ENCODE measurements around the gene TMEM132D. TPM values are rescaled to one million over a fixed set of nuclear protein-coding genes. Genes with fewer than 3 reads are reported as not detected.

TMEM132D gene
- total RNA-seq, 4 donors from 2014 or later = 0.15 to 0.94 TPM; not detected in 2

- Histone ChIP-seq H3K36me3 (no peaks in the 10 kb centered on the region), H3K27ac (no peak overlapping the region), H3K27me3 (no peaks in the 10 kb centered on the region), H3K4me3 (no peak overlapping the region), H3K4me1 (no peaks in the 10 kb centered on the region), H3K9me3 (no peaks in the 10 kb centered on the region)
- no peak for TF ChIP-seq EP300 (IDR thresholded peaks at IDR 0.05)
- TF ChIP-seq POLR2AphosphoS5 (IDR thresholded peaks at IDR 0.05) = no peak
- no peak for TF ChIP-seq CTCF (IDR thresholded peaks at IDR 0.05)
- TF ChIP-seq POLR2A (IDR thresholded peaks at IDR 0.05) = no peak
- ATAC-seq = no peak
- 65 to 84% methylated on average over 3 to 6 of the region's 8 CpGs for WGBS, 2 donors (ENCODE audit: low coverage in 1 of 2)
Measured at GRCh38 chr12:129672110-129672509, 231.7 kb downstream of the TMEM132D start.

DNA sequence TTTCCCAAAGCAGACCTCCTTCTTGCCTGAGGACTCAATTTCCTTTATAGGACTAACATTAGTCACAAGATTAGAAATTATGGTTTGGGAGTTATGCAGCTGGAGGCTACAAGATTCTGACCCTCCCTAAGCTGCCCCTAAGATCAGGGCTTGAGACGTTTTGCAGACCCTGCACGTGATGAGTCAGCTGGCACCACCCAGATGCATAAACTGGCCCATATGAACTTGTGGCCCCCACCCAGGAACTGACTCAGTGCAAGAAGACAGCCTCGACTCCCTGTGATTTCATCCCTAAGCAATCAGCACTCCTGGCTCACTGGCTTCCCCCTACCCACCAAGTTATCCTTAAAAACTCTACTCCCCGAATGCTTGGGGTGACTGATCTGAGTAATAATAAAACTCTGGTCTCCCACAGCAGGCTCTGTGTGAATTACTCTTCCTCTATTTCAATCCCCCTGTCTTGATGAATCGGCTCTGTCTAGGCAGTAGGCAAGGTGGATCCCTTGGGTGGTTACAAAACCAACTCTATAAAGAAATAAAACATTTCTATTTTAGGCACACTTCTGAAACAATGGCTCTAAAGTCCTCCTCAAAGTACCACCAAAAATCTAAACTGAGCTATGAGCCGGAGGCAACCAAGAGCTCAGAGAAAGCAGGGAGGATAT is 233.4 kb downstream of the TMEM132D start:
- no peaks in the 10 kb centered on the region for H3K27me3 ChIP-seq
- 62 to 66% methylated on average over 2 to 4 of the region's 6 CpGs for WGBS, 2 donors (ENCODE audit: low coverage in 1 of 2)
- H3K36me3 ChIP-seq = no peaks in the 10 kb centered on the region
- H3K9me3 ChIP-seq = no peaks in the 10 kb centered on the region
- H3K27ac ChIP-seq = no peak overlapping the region
- no peaks in the 10 kb centered on the region for H3K4me1 ChIP-seq
- no peak overlapping the region for H3K4me3 ChIP-seq
- TF ChIP-seq EP300 (IDR thresholded peaks at IDR 0.05) (no peak), CTCF (IDR thresholded peaks at IDR 0.05) (no peak), POLR2A (IDR thresholded peaks at IDR 0.05) (no peak), POLR2AphosphoS5 (IDR thresholded peaks at IDR 0.05) (no peak)
- ATAC-seq = no peak

DNA sequence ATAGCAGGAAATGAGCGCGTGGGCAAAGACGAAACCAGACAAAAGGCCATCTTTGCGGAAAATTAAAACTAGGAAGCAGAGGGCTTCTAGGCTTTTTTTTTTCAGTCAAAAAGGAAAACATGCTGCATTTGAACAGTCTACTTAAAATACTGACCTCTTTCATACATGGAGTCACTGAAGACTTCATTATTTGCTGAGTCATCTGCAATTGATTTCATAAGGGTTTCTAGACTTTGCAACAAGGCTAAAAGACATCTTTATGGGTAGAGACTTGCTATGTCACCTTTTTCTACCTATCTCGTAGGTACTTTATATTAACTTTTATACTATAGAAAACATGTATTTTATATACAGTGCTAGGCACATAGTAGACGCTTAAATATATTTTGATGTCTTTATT is 238.4 kb downstream of the TMEM132D start:
- Histone ChIP-seq H3K9me3 (no peaks in the 10 kb centered on the region), H3K36me3 (no peaks in the 10 kb centered on the region), H3K4me3 (no peak overlapping the region), H3K27ac (no peak overlapping the region), H3K27me3 (no peaks in the 10 kb centered on the region), H3K4me1 (no peaks in the 10 kb centered on the region)
- TF ChIP-seq EP300 (IDR thresholded peaks at IDR 0.05) = no peak
- TF ChIP-seq CTCF (IDR thresholded peaks at IDR 0.05) = no peak
- no peak for TF ChIP-seq POLR2AphosphoS5 (IDR thresholded peaks at IDR 0.05)
- TF ChIP-seq POLR2A (IDR thresholded peaks at IDR 0.05) = no peak
- no peak for ATAC-seq
- WGBS, 2 donors (ENCODE audit: low coverage in 1 of 2) = 68 to 74% methylated on average over 6 of the region's 6 CpGs

DNA sequence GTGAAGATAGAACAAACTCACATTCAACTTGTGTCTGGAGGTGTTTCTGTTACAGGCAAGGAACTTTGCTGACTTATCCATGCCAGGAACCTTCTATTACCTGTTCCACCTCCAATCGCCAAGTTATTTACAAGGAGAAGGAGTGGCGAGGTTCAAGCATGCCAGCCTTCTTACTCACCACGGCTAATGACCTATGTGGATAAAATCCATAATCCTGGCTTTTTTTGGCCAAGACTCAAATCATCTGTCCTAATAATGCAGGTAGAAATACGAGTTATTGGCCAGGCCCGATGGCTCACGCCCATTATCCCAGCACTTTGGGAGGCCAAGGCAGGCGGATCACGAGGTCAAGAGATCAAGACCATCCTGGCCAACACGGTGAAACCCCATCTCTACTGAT is 241.6 kb downstream of the TMEM132D start:
- TF ChIP-seq POLR2AphosphoS5 (IDR thresholded peaks at IDR 0.05) = no peak
- no peak for TF ChIP-seq POLR2A (IDR thresholded peaks at IDR 0.05)
- no peak for TF ChIP-seq CTCF (IDR thresholded peaks at IDR 0.05)
- TF ChIP-seq EP300 (IDR thresholded peaks at IDR 0.05) = no peak
- H3K4me3 ChIP-seq = no peak overlapping the region
- no peak overlapping the region for H3K27ac ChIP-seq
- no peaks in the 10 kb centered on the region for H3K9me3 ChIP-seq
- WGBS, 2 donors (ENCODE audit: low coverage in 1 of 2) = 84 to 86% methylated on average over 3 to 9 of the region's 9 CpGs
- no peak for ATAC-seq
- no peaks in the 10 kb centered on the region for H3K4me1 ChIP-seq
- H3K27me3 ChIP-seq = no peaks in the 10 kb centered on the region
- H3K36me3 ChIP-seq = no peaks in the 10 kb centered on the region

GRCh38 chr12:129660946-129661345 is 242.9 kb downstream of the TMEM132D start:
- TF ChIP-seq POLR2A (IDR thresholded peaks at IDR 0.05) (no peak), CTCF (IDR thresholded peaks at IDR 0.05) (no peak), POLR2AphosphoS5 (IDR thresholded peaks at IDR 0.05) (no peak), EP300 (IDR thresholded peaks at IDR 0.05) (no peak)
- ATAC-seq = no peak
- 69% methylated on average over 6 of the region's 7 CpGs; no CpG with 5 or more reads in 1 of the 2 donors for WGBS, 2 donors (ENCODE audit: low coverage in 1 of 2)
- Histone ChIP-seq H3K4me3 (no peak overlapping the region), H3K4me1 (no peaks in the 10 kb centered on the region), H3K27ac (no peak overlapping the region), H3K27me3 (peaks cover 6% of the 10 kb centered on the region), H3K36me3 (no peaks in the 10 kb centered on the region), H3K9me3 (no peaks in the 10 kb centered on the region)

Measured in gastroesophageal sphincter (tissue), 4 donors.